ENCODE results near the gene DEFB129.
A peak's percentile ranks its signal among the peaks of the same experiment; 100 is the strongest.
"Not testable (repeated sequence)": the region's sequence is repeated elsewhere in the genome, so short reads cannot be mapped to it uniquely, and the experiment has no call there.

The DEFB129 gene

GRCh38 chr20:226958-227357 lies at the start of gene DEFB129:
TSS of gene DEFB129 (plus strand) at chr20:227258. CDS start at chr20:227289, 31 bp downstream.
- no peak for DNase-seq (ENCODE audit: low spot score)

GRCh38 chr20:184288-184687 lies 42.8 kb upstream of the DEFB129 start:
- no peak for DNase-seq (ENCODE audit: low spot score)

GRCh38 chr20:187733-188132 lies 39.3 kb upstream of the DEFB129 start:
- DNase-seq (ENCODE audit: low spot score), result no peak

GRCh38 chr20:189611-190010 lies 37.4 kb upstream of the DEFB129 start, which contains the start of gene DEFB128:
TSS of gene DEFB128 (minus strand) at chr20:189711. CDS start at chr20:189623, 88 bp downstream.
- DNase-seq (ENCODE audit: low spot score), result no peak

GRCh38 chr20:198225-198624 lies 28.8 kb upstream of the DEFB129 start:
- DNase-seq (ENCODE audit: low spot score), result no peak

- DNase-seq (ENCODE audit: low spot score), result no peak
Measured at GRCh38 chr20:199996-200395, 27.1 kb upstream of the DEFB129 start.

- DNase-seq (ENCODE audit: low spot score), result not testable (repeated sequence)
Measured at GRCh38 chr20:203630-204029, 23.4 kb upstream of the DEFB129 start.

- DNase-seq (ENCODE audit: low spot score), result peak; percentile 55
Measured at GRCh38 chr20:208942-209566, 18.0 kb upstream of the DEFB129 start.

- no peak for DNase-seq (ENCODE audit: low spot score)
Measured at GRCh38 chr20:210809-211502, 16.1 kb upstream of the DEFB129 start.

- DNase-seq (ENCODE audit: low spot score), result no peak
Measured at GRCh38 chr20:214383-214782, 12.7 kb upstream of the DEFB129 start.

- no peak for DNase-seq (ENCODE audit: low spot score)
Measured at GRCh38 chr20:215796-216195, 11.3 kb upstream of the DEFB129 start.

- no peak for DNase-seq (ENCODE audit: low spot score)
Measured at GRCh38 chr20:217266-217665, 9.8 kb upstream of the DEFB129 start.

GRCh38 chr20:219290-220115 lies 7.6 kb upstream of the DEFB129 start:
- DNase-seq (ENCODE audit: low spot score), result peak; percentile 44

- DNase-seq (ENCODE audit: low spot score), result no peak
Measured at GRCh38 chr20:221258-221830, 5.7 kb upstream of the DEFB129 start.

- DNase-seq (ENCODE audit: low spot score), result not testable (repeated sequence)
Measured at GRCh38 chr20:225879-226278, 1.2 kb upstream of the DEFB129 start.

GRCh38 chr20:227439-228105 lies 514 bp downstream of the DEFB129 start:
- no peak for DNase-seq (ENCODE audit: low spot score)

- DNase-seq (ENCODE audit: low spot score), result no peak
Measured at GRCh38 chr20:235891-236290, 8.8 kb downstream of the DEFB129 start.

GRCh38 chr20:237489-237888 lies 10.4 kb downstream of the DEFB129 start:
- no peak for DNase-seq (ENCODE audit: low spot score)

GRCh38 chr20:237929-238328 lies 10.9 kb downstream of the DEFB129 start:
- DNase-seq (ENCODE audit: low spot score), result no peak

- no peak for DNase-seq (ENCODE audit: low spot score)
Measured at GRCh38 chr20:242905-243304, 15.8 kb downstream of the DEFB129 start.

GRCh38 chr20:251354-251753 lies 24.3 kb downstream of the DEFB129 start:
- no peak for DNase-seq (ENCODE audit: low spot score)

GRCh38 chr20:252801-253200 lies 25.7 kb downstream of the DEFB129 start:
- no peak for DNase-seq (ENCODE audit: low spot score)
